Adrenal gland (tissue), 5 donors: ENCODE measurements around the gene EPHB1.

Experiments used
- CTCF ChIP-seq, 6 experiments: fragments of 450-650 bp in 4 of 6; fragments of 200-600 bp in 2 of 6; sonication (generic) in 1 of 6; IDR thresholded peaks; 1 replicate in 5 of 6; 2 replicates in 1 of 6; pipeline versions ENCODE4 v1.5.1 to v1.8.0; 2016 to 2021; ENCODE audit warnings: antibody characterized with exemption in 6 of 6, mild to moderate bottlenecking in 2 of 6, moderate library complexity in 1 of 6
- POLR2A ChIP-seq, 2 donors: fragments of 450-650 bp; IDR thresholded peaks; one replicate each; pipeline ENCODE4 v1.6.1; 2017; ENCODE audit warnings: antibody characterized with exemption in 2 of 2, mild to moderate bottlenecking in 2 of 2, moderate library complexity in 1 of 2
- donor health status: DM: no; HTN: no; CAD: no.

DNA sequence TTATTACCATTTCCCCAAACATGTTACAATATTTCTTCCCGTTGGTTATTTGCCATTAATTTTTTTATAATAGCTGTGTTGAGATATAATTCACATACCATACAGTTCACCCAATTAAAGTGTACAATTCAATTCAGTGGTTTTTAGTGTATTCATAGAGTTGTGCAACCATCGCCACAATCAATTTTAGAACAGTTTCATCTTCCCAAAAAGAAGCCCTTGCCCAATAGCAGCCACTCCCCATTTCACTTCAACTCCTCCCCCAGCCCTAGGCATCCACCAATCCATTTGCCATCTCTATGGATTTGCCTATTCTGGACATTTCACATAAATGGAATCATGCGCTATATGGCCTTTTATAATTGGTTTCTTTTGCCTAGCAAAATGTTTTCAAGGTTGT, 225.1 kb downstream of the EPHB1 start:
- TF ChIP-seq POLR2A (IDR thresholded peaks at IDR 0.05) = no peak
- TF ChIP-seq CTCF (IDR thresholded peaks at IDR 0.05) = no peak
